B cell (primary cell): ENCODE measurements around the gene CD180. TPM values are rescaled to one million over a fixed set of nuclear protein-coding genes. Genes with fewer than 3 reads are reported as not detected.
A peak's percentile ranks its signal among the peaks of the same experiment; 100 is the strongest.

Source experiments
- ATAC-seq: fragments of 200-7000 bp; cut with Tn5 transposase; one replicate; pipeline ENCODE4 v1.10.0; 2021; ENCODE audit warnings: low read depth, mild to moderate bottlenecking, moderate number of reproducible peaks, moderate library complexity
- CTCF ChIA-PET: fragments of 350-600 bp; sonication (Branson Sonifier 250); formaldehyde crosslinking; loops from one replicate; lab custom pipeline; 2021; ENCODE audit warnings: antibody characterized with exemption, inconsistent platforms; lab: Charles Lee
- POLR2A ChIA-PET: fragments of 350-600 bp; sonication (Branson Sonifier 250); formaldehyde crosslinking; loops from one replicate; lab custom pipeline; 2021; ENCODE audit warnings: antibody characterized with exemption; lab: Charles Lee
- DNase-seq: peaks from one replicate; pipeline ENCODE4 v3.0.0; 2013
- H2AFZ ChIP-seq: 2 replicates; pipeline ENCODE4 v1.6.1; 2012; ENCODE audit warnings: mild to moderate bottlenecking, low read depth, low read length; ENCODE audit not compliant: insufficient read depth, poor library complexity, severe bottlenecking
- H3K27ac ChIP-seq, 2 donors: 1 replicate in 1 of 2; 2 replicates in 1 of 2; pipeline ENCODE4 v1.5.1; 2012 to 2013; ENCODE audit warnings: low read length in 2 of 2, mild to moderate bottlenecking in 2 of 2, moderate library complexity in 1 of 2
- H3K27me3 ChIP-seq, 4 experiments: fragments of 200-600 bp in 1 of 4; sonication (generic) in 1 of 4; replicated peaks in 1 of 4; 1 replicate in 2 of 4; 2 replicates in 2 of 4; pipeline versions ENCODE4 v1.6.1 to v1.7.0; 2013 to 2016; ENCODE audit warnings: low read length in 3 of 4, mild to moderate bottlenecking in 2 of 4, mixed read lengths in 1 of 4, moderate library complexity in 1 of 4; ENCODE audit not compliant: insufficient read depth in 4 of 4, control insufficient read depth in 3 of 4; ENCODE audit errors: control extremely low read depth in 1 of 4
- H3K36me3 ChIP-seq, 2 experiments: replicated peaks in 1 of 2; 1 replicate in 1 of 2; 2 replicates in 1 of 2; pipeline versions ENCODE4 v1.6.1 to v1.7.1; 2013; ENCODE audit warnings: low read length in 1 of 2; ENCODE audit not compliant: insufficient read depth in 2 of 2, control insufficient read depth in 1 of 2; ENCODE audit errors: control extremely low read depth in 1 of 2, extremely low read depth in 1 of 2
- H3K4me1 ChIP-seq, 2 donors: fragments of 200-600 bp in 1 of 2; sonication (generic) in 1 of 2; 1 replicate in 1 of 2; 2 replicates in 1 of 2; pipeline versions ENCODE4 v1.5.1 to v1.6.1; 2013 to 2017; ENCODE audit warnings: low read length in 2 of 2; ENCODE audit not compliant: control insufficient read depth in 2 of 2, insufficient read depth in 2 of 2
- H3K4me2 ChIP-seq: replicated peaks from 2 replicates; pipeline ENCODE3; 2012; ENCODE audit warnings: mild to moderate bottlenecking, low read depth, low read length; ENCODE audit not compliant: poor library complexity, severe bottlenecking
- H3K4me3 ChIP-seq, 5 experiments: fragments of 200-600 bp in 1 of 5; sonication (generic) in 1 of 5; 1 replicate in 3 of 5; 2 replicates in 2 of 5; pipeline versions ENCODE4 v1.5.1 to v1.7.0; 2011 to 2016; ENCODE audit warnings: low read length in 4 of 5, mild to moderate bottlenecking in 4 of 5, low read depth in 2 of 5, control low read depth in 1 of 5, moderate library complexity in 1 of 5; ENCODE audit not compliant: insufficient read depth in 1 of 5; ENCODE audit errors: control extremely low read depth in 1 of 5, extremely low read depth in 1 of 5
- H3K79me2 ChIP-seq: fragments of 200-600 bp; sonication (generic); one replicate; pipeline ENCODE4 v1.6.0; 2016; ENCODE audit warnings: low read length; ENCODE audit not compliant: control insufficient read depth, insufficient read depth
- H3K9ac ChIP-seq: fragments of 200-600 bp; sonication (generic); 2 replicates; pipeline ENCODE4 v1.6.1; 2017; ENCODE audit warnings: mild to moderate bottlenecking, low read length, moderate library complexity
- H3K9me3 ChIP-seq, 3 donors: one replicate each; pipeline versions ENCODE4 v1.6.1 to v1.7.1; 2013; ENCODE audit warnings: low read length in 2 of 3; ENCODE audit not compliant: control insufficient read depth in 2 of 3, insufficient read depth in 1 of 3; ENCODE audit errors: control extremely low read depth in 1 of 3
- H4K20me1 ChIP-seq: 2 replicates; pipeline ENCODE4 v1.6.0; 2012; ENCODE audit warnings: mild to moderate bottlenecking, low read length; ENCODE audit not compliant: insufficient read depth, control insufficient read depth, poor library complexity, severe bottlenecking
- H3K27ac Mint-ChIP-seq: one replicate; pipeline ENCODE4 v1.8.0; 2021; ENCODE audit warnings: mixed read lengths
- H3K27me3 Mint-ChIP-seq: one replicate; pipeline ENCODE4 v1.8.0; 2021; ENCODE audit warnings: mixed read lengths
- H3K4me1 Mint-ChIP-seq: one replicate; pipeline ENCODE4 v1.8.0; 2021; ENCODE audit warnings: mixed read lengths
- H3K4me3 Mint-ChIP-seq: one replicate; pipeline ENCODE4 v1.8.0; 2021; ENCODE audit warnings: mixed read lengths
- H3K9me3 Mint-ChIP-seq: one replicate; pipeline ENCODE4 v1.8.0; 2022; ENCODE audit warnings: mixed read lengths; ENCODE audit not compliant: insufficient read depth
- CTCF ChIP-seq: fragments of 200-600 bp; IDR thresholded peaks from one replicate; pipeline ENCODE4 v1.8.0; 2022; ENCODE audit warnings: antibody characterized with exemption, mild to moderate bottlenecking
- EZH2 ChIP-seq: IDR thresholded peaks from 2 replicates; pipeline ENCODE4 v1.6.1; 2012; ENCODE audit warnings: borderline replicate concordance, low read depth, mild to moderate bottlenecking, moderate library complexity, low read length; ENCODE audit not compliant: insufficient read depth, poor library complexity, severe bottlenecking
- WGBS: methylation state at CpG from one replicate; pipeline ENCODE4 v1.1.5; 2013; ENCODE audit warnings: missing lambda C conversion rate; ENCODE audit not compliant: insufficient coverage; 5-methylcytosine and 5-hydroxymethylcytosine counted together
- intact Hi-C: fragments of 100-400 bp; cut with micrococcal nuclease; formaldehyde crosslinking; loops from one replicate; pipeline ENCODE4 v1.10.0; 2022
- polyA plus RNA-seq: library from polyadenylated mRNA; depleted of rRNA; stranded (reverse); fragments of >200 nt; gene quantifications from 2 replicates; pipeline ENCODE4 v1.2.3, GENCODE V29; 2012
- total RNA-seq, 2 donors: library from RNA; stranded (reverse); fragments of 120-200 nt in 1 of 2; gene quantifications; 1 replicate in 1 of 2; 2 replicates in 1 of 2; pipeline versions ENCODE4 v1.2.3 to v1.2.4, GENCODE V29; 2013 to 2022

Gene CD180
- total and polyA plus RNA-seq, 2 donors (not counting 1 experiment from before 2014, with no cell fraction given): 16.1 to 16.4 TPM

- H3K4me3 Mint-ChIP-seq: no peak overlapping the region
- H3K27ac Mint-ChIP-seq: peak overlapping the region; percentile 55
- TF ChIP-seq CTCF: no peak
- no peak for TF ChIP-seq EZH2
- H3K27ac ChIP-seq: peak overlapping the region in 1 of 2 donors; percentile 54
- ATAC-seq: no peak
- peaks cover 4 to 32% (median 20%) of the 10 kb centered on the region in 3 donors for H3K9me3 ChIP-seq
- H3K9me3 Mint-ChIP-seq: peaks cover 3% of the 10 kb centered on the region
- peaks cover 69 to 74% of the 10 kb centered on the region in 2 donors for H3K4me1 ChIP-seq
- peaks cover 94% of the 10 kb centered on the region for H3K79me2 ChIP-seq
- no peak overlapping the region for H3K4me3 ChIP-seq
- WGBS: 67% methylated on average over 2 of the region's 6 CpGs
- ChIA-PET POLR2A (interaction anchor here (1.8 kb wide), 1 partner anchor 16 kb away, joined by 4 read pairs; no protein-coding TSS in a partner anchor), CTCF (interaction anchor here (1.1 to 2.7 kb wide), 5 partner anchors 12 to 36 kb away, joined by 3 to 12 read pairs (median 5); no protein-coding TSS in a partner anchor)
- H3K27me3 ChIP-seq: no peaks in the 10 kb centered on the region
- H3K9ac ChIP-seq: no peak overlapping the region
- no peak overlapping the region for H2AFZ ChIP-seq
- no peaks in the 10 kb centered on the region for H3K27me3 Mint-ChIP-seq
- no peak for DNase-seq
- intact Hi-C loops: no loop called here
- H4K20me1 ChIP-seq: peaks cover 50% of the 10 kb centered on the region
- H3K36me3 ChIP-seq: peaks cover 9 to 89% of the 10 kb centered on the region in 2 experiments
- peaks cover 67% of the 10 kb centered on the region for H3K4me1 Mint-ChIP-seq
- peak overlapping the region; percentile 25 for H3K4me2 ChIP-seq
Measured at GRCh38 chr5:67182301-67182790, 14.3 kb downstream of the CD180 start.

DNA sequence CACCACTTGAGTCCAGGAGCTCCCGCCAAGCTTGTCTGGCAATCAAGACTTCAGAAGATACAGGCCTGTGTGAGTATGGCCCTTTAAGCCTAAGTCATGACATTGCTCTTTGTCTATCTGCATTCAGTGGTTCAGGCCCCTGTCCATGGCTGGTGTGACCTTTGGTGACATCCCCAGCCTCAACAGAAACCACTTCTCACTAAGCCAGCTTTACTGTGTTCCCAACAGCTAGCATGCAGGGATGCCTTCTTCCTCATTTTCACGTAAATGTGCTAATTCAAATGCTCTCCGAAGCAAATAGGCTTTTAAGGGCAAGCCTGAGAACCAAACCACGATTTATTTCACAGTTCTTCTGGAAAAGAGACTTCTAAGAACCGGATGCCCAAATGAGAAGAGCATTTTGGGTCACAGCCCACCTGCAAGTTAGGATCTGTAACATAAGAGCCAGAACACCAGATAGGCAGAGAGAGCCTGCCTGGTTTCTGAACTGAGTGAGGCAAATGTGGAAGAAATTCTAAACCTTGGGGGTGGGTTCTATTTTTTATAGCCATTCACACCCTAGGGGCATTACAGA lies 14.9 kb downstream of the CD180 start:
- H3K27me3 Mint-ChIP-seq: no peaks in the 10 kb centered on the region
- peak overlapping the region; percentile 91 for H3K27ac Mint-ChIP-seq
- ChIA-PET CTCF (interaction anchor here (0.9 to 2.7 kb wide), 4 partner anchors 16 to 37 kb away, joined by 3 to 12 read pairs (median 4); no protein-coding TSS in a partner anchor), POLR2A (interaction anchor here (1.8 kb wide), 1 partner anchor 15 kb away, joined by 4 read pairs; no protein-coding TSS in a partner anchor)
- peaks cover 63 to 70% of the 10 kb centered on the region in 2 donors for H3K4me1 ChIP-seq
- H3K9ac ChIP-seq: no peak overlapping the region
- 28% methylated on average over 5 of the region's 5 CpGs for WGBS
- peaks cover 64% of the 10 kb centered on the region for H3K4me1 Mint-ChIP-seq
- H3K36me3 ChIP-seq: peaks cover 9 to 86% of the 10 kb centered on the region in 2 experiments
- H3K4me3 ChIP-seq: no peak overlapping the region
- intact Hi-C loops: no loop called here
- H3K9me3 Mint-ChIP-seq: peaks cover 6% of the 10 kb centered on the region
- ATAC-seq (no peak), DNase-seq (no peak)
- no peak for TF ChIP-seq EZH2
- TF ChIP-seq CTCF: no peak
- peaks cover 89% of the 10 kb centered on the region for H3K79me2 ChIP-seq
- H3K27ac ChIP-seq: peak overlapping the region; percentile 9 to 54
- no peak overlapping the region for H2AFZ ChIP-seq
- peaks cover 50% of the 10 kb centered on the region for H4K20me1 ChIP-seq
- peaks cover 7 to 38% (median 27%) of the 10 kb centered on the region in 3 donors for H3K9me3 ChIP-seq
- no peaks in the 10 kb centered on the region for H3K27me3 ChIP-seq
- peak overlapping the region; percentile 25 for H3K4me2 ChIP-seq
- H3K4me3 Mint-ChIP-seq: peak overlapping the region; percentile 44
